ENCODE results near the gene SCNN1A. TPM values are rescaled to one million over a fixed set of nuclear protein-coding genes. Genes with fewer than 3 reads are reported as not detected.
A peak's percentile ranks its signal among the peaks of the same experiment; 100 is the strongest.

Gene SCNN1A
- total and polyA plus RNA-seq, 2 of the 4 experiments (the other 2 are of a cell fraction), result 0.41 TPM; not detected in 1

GRCh38 chr12:6323340-6323994 lies 51.9 kb downstream of the SCNN1A start (continued):
- peak; percentile 84 for TF ChIP-seq CTCF (conservative IDR thresholded peaks at IDR 0.05; ENCODE audit: low read depth, low read length)
- no peak for TF ChIP-seq RFX5 (IDR thresholded peaks at IDR 0.05; ENCODE audit: low read depth, low read length)

GRCh38 chr12:6322969-6323339 lies 52.4 kb downstream of the SCNN1A start:
- intact Hi-C loops (cut with micrococcal nuclease), result loop anchor here (1.0 kb wide), 1 partner anchor 142 kb away; no protein-coding TSS in a partner anchor
- CTCF ChIA-PET, result interaction anchor here (0.6 to 1.4 kb wide), 4 partner anchors 10 to 335 kb away, joined by 3 to 4 read pairs (median 3); no protein-coding TSS in a partner anchor
- no peak overlapping the region for H3K23ac ChIP-seq (ENCODE audit: low read depth, low read length)
- WGBS, 2 experiments (ENCODE audit: extremely low coverage in 2 of 2, insufficient read length in 1 of 2), result 67% methylated on average over 1 of the region's 2 CpGs; no CpG with 5 or more reads in 1 of the 2 experiments
- no peak overlapping the region for H3K4me3 ChIP-seq (ENCODE audit: insufficient read depth, low read depth, low read length)
- TF ChIP-seq CTCF (conservative IDR thresholded peaks at IDR 0.05; ENCODE audit: low read depth, low read length) (no peak), RFX5 (IDR thresholded peaks at IDR 0.05; ENCODE audit: low read depth, low read length) (no peak), CEBPB (IDR thresholded peaks at IDR 0.05; ENCODE audit: low read depth, low read length) (no peak), FOS (IDR thresholded peaks at IDR 0.05; ENCODE audit: low read depth, low read length) (no peak), POLR2A (IDR thresholded peaks at IDR 0.05; ENCODE audit: low read depth, low read length) (no peak), ELK1 (IDR thresholded peaks at IDR 0.05; ENCODE audit: borderline replicate concordance, low read depth, low read length) (no peak), USF2 (IDR thresholded peaks at IDR 0.05; ENCODE audit: low read depth, low read length) (no peak), MXI1 (IDR thresholded peaks at IDR 0.05; ENCODE audit: borderline replicate concordance, low read depth, low read length) (no peak)
- peaks cover 16% of the 10 kb centered on the region; the same call in 1 of the 2 replicates for H3K9me1 ChIP-seq (ENCODE audit: insufficient read depth, low read length)
- H3K27ac ChIP-seq (ENCODE audit: insufficient read depth, low read length), result no peak overlapping the region
- peak overlapping the region; percentile 69; the same call in 1 of the 2 replicates for H3K14ac ChIP-seq (replicated peaks; ENCODE audit: low read depth, low read length)
- dilution Hi-C loops (cut with HindIII; ENCODE audit: low sequenced_read_pairs, unreplicated experiment), result no loop called here
- no peak overlapping the region for H4K8ac ChIP-seq (ENCODE audit: low read depth in 2 of 2, low read length in 2 of 2)
- BruUV-seq (replicated peaks), result no TSS peak
- no peaks in the 10 kb centered on the region for H3K27me3 ChIP-seq (ENCODE audit: control insufficient read depth, insufficient read depth, low read length)
- peak overlapping the region; percentile 17; the same call in 1 of the 2 replicates for H3K4me2 ChIP-seq (ENCODE audit: low read depth, low read length)
- POLR2A ChIA-PET (ENCODE audit: unreplicated experiment), result interaction anchor here (0.6 kb wide), 1 partner anchor 13 kb away, joined by 3 read pairs; no protein-coding TSS in a partner anchor
- H3K4ac ChIP-seq (ENCODE audit: low read depth, low read length), result no peak overlapping the region
- H2AK9ac ChIP-seq (replicated peaks; ENCODE audit: low read depth, low read length, poor library complexity), result no peak overlapping the region
- peaks cover 11% of the 10 kb centered on the region; the same call in 1 of the 2 replicates for H4K20me1 ChIP-seq (ENCODE audit: insufficient read depth, low read length)
- H4K5ac ChIP-seq (ENCODE audit: low read depth, low read length), result no peak overlapping the region
- no peak overlapping the region for H3K18ac ChIP-seq (ENCODE audit: low read depth, low read length)
- H2AFZ ChIP-seq (replicated peaks; ENCODE audit: low read length, poor library complexity), result no peak overlapping the region
- no peak overlapping the region for H3K9ac ChIP-seq (ENCODE audit: low read depth, low read length)
- peaks cover 21% of the 10 kb centered on the region for H3K36me3 ChIP-seq (ENCODE audit: control insufficient read depth, insufficient read depth, low read length)
- peaks cover 25% of the 10 kb centered on the region for H3K4me1 ChIP-seq (ENCODE audit: control insufficient read depth, insufficient read depth, low read length)
- H2BK5ac ChIP-seq (ENCODE audit: low read depth, low read length, poor library complexity, severe bottlenecking), result peak overlapping the region; percentile 31
- ATAC-seq (ENCODE audit: low read depth), result no peak
- H2BK15ac ChIP-seq (ENCODE audit: low read depth, low read length), result no peak overlapping the region
- no peak overlapping the region for H2BK20ac ChIP-seq (ENCODE audit: low read depth, low read length)
- no peak for DNase-seq
- H4K91ac ChIP-seq (ENCODE audit: insufficient read depth, low read depth, low read length), result no peak overlapping the region
- H2AK5ac ChIP-seq (ENCODE audit: low read depth, low read length), result no peak overlapping the region
- peaks cover 9 to 32% of the 10 kb centered on the region in 2 experiments; a peak in 3 of 4 replicates for H3K79me1 ChIP-seq (ENCODE audit: low read depth in 1 of 2, low read length in 2 of 2)
- no peak overlapping the region for H3K56ac ChIP-seq (ENCODE audit: extremely low read depth, insufficient read depth, low read length)
- no peak overlapping the region for H2BK120ac ChIP-seq (ENCODE audit: low read depth, low read length)
- in situ Hi-C loops (cut with MboI; ENCODE audit: low sequenced_read_pairs), result no loop called here
- H3K9me3 ChIP-seq (ENCODE audit: control insufficient read depth, insufficient read depth, low read length), result no peaks in the 10 kb centered on the region

Data from IMR-90 (cell line).